Measurements from ENCODE around the gene NTM. TPM values are rescaled to one million over a fixed set of nuclear protein-coding genes. Genes with fewer than 3 reads are reported as not detected.

Gene NTM
- total RNA-seq, 1 donor from 2014 or later: 9.9 TPM

GRCh38 chr11:132332521-132332920 lies 962.1 kb downstream of the NTM start:
- Histone ChIP-seq H3K27me3 (ENCODE audit: control insufficient read depth in 3 of 3, insufficient read depth in 3 of 3, low read length in 3 of 3) (peaks cover 0 to 8% (median 0%) of the 10 kb centered on the region in 3 donors), H3K36me3 (ENCODE audit: control insufficient read depth in 3 of 3, insufficient read depth in 3 of 3, low read length in 3 of 3) (no peaks in the 10 kb centered on the region), H3K9me3 (ENCODE audit: control insufficient read depth in 3 of 3, low read length in 3 of 3) (no peaks in the 10 kb centered on the region), H3K27ac (ENCODE audit: low read depth, low read length) (no peak overlapping the region), H3K4me3 (ENCODE audit: low read length in 3 of 3) (no peak overlapping the region), H3K4me1 (ENCODE audit: control insufficient read depth in 3 of 3, insufficient read depth in 3 of 3, low read length in 3 of 3) (no peaks in the 10 kb centered on the region), H3K9ac (ENCODE audit: low read depth in 1 of 3, low read length in 3 of 3) (no peak overlapping the region)

GRCh38 chr11:132334769-132335280 lies 964.4 kb downstream of the NTM start:
- no peak overlapping the region for H3K9ac ChIP-seq (ENCODE audit: low read depth in 1 of 3, low read length in 3 of 3)
- no peak overlapping the region for H3K4me3 ChIP-seq (ENCODE audit: low read length in 3 of 3)
- no peaks in the 10 kb centered on the region for H3K36me3 ChIP-seq (ENCODE audit: control insufficient read depth in 3 of 3, insufficient read depth in 3 of 3, low read length in 3 of 3)
- H3K27ac ChIP-seq (ENCODE audit: low read depth, low read length): no peak overlapping the region
- no peaks in the 10 kb centered on the region for H3K4me1 ChIP-seq (ENCODE audit: control insufficient read depth in 3 of 3, insufficient read depth in 3 of 3, low read length in 3 of 3)
- H3K9me3 ChIP-seq (ENCODE audit: control insufficient read depth in 3 of 3, low read length in 3 of 3): no peaks in the 10 kb centered on the region
- peaks cover 0 to 8% (median 0%) of the 10 kb centered on the region in 3 donors for H3K27me3 ChIP-seq (ENCODE audit: control insufficient read depth in 3 of 3, insufficient read depth in 3 of 3, low read length in 3 of 3)

DNA sequence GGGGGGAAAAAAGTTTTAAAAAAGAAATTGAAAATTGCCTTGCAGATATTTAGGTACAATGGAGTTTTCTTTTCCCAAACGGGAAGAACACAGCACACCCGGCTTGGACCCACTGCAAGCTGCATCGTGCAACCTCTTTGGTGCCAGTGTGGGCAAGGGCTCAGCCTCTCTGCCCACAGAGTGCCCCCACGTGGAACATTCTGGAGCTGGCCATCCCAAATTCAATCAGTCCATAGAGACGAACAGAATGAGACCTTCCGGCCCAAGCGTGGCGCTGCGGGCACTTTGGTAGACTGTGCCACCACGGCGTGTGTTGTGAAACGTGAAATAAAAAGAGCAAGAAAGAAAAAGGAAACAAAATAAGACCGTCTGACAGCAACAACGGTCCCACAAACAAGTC lies 964.9 kb downstream of the NTM start:
- H3K27ac ChIP-seq (ENCODE audit: low read depth, low read length): no peak overlapping the region
- H3K9ac ChIP-seq (ENCODE audit: low read depth in 1 of 3, low read length in 3 of 3): no peak overlapping the region
- H3K4me1 ChIP-seq (ENCODE audit: control insufficient read depth in 3 of 3, insufficient read depth in 3 of 3, low read length in 3 of 3): no peaks in the 10 kb centered on the region
- H3K9me3 ChIP-seq (ENCODE audit: control insufficient read depth in 3 of 3, low read length in 3 of 3): no peaks in the 10 kb centered on the region
- H3K36me3 ChIP-seq (ENCODE audit: control insufficient read depth in 3 of 3, insufficient read depth in 3 of 3, low read length in 3 of 3): no peaks in the 10 kb centered on the region
- H3K27me3 ChIP-seq (ENCODE audit: control insufficient read depth in 3 of 3, insufficient read depth in 3 of 3, low read length in 3 of 3): peaks cover 0 to 8% (median 0%) of the 10 kb centered on the region in 3 donors
- H3K4me3 ChIP-seq (ENCODE audit: low read length in 3 of 3): no peak overlapping the region

- H3K27ac ChIP-seq (ENCODE audit: low read depth, low read length): no peak overlapping the region
- no peak overlapping the region for H3K9ac ChIP-seq (ENCODE audit: low read depth in 1 of 3, low read length in 3 of 3)
- H3K9me3 ChIP-seq (ENCODE audit: control insufficient read depth in 3 of 3, low read length in 3 of 3): no peaks in the 10 kb centered on the region
- no peaks in the 10 kb centered on the region for H3K4me1 ChIP-seq (ENCODE audit: control insufficient read depth in 3 of 3, insufficient read depth in 3 of 3, low read length in 3 of 3)
- H3K36me3 ChIP-seq (ENCODE audit: control insufficient read depth in 3 of 3, insufficient read depth in 3 of 3, low read length in 3 of 3): no peaks in the 10 kb centered on the region
- H3K27me3 ChIP-seq (ENCODE audit: control insufficient read depth in 3 of 3, insufficient read depth in 3 of 3, low read length in 3 of 3): peaks cover 0 to 8% (median 0%) of the 10 kb centered on the region in 3 donors
- H3K4me3 ChIP-seq (ENCODE audit: low read length in 3 of 3): no peak overlapping the region
Measured at GRCh38 chr11:132336781-132337535, 966.5 kb downstream of the NTM start.

DNA sequence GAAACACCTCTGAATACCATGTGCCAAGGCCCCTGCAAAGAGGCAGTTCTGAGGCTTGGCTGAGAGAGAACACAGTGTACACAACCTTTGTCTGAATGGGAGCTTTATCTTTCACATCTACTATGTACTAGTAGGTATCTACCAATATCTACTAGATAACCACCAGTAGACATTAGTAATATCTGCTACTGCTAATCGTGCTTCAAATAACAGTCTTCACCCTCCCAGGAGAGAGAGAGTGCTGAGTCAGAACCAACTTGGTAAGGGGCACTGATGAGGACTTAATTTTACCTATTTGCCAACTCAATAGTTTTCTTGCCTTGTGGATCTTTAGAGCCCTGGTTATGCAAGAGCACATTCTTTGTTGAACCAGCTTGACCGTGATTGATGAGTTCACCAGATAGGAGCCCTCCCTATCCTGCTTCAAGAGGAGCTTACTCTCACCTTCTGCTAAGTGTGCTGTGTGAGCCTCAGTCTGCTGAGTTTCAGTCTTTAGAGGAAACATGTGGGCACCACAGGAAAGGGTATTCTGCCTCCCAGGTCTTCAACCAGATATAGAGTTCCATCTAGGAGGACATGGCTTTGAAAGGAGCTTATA lies 967.5 kb downstream of the NTM start:
- no peaks in the 10 kb centered on the region for H3K9me3 ChIP-seq (ENCODE audit: control insufficient read depth in 3 of 3, low read length in 3 of 3)
- no peak overlapping the region for H3K9ac ChIP-seq (ENCODE audit: low read depth in 1 of 3, low read length in 3 of 3)
- H3K27ac ChIP-seq (ENCODE audit: low read depth, low read length): no peak overlapping the region
- H3K36me3 ChIP-seq (ENCODE audit: control insufficient read depth in 3 of 3, insufficient read depth in 3 of 3, low read length in 3 of 3): no peaks in the 10 kb centered on the region
- no peaks in the 10 kb centered on the region for H3K4me1 ChIP-seq (ENCODE audit: control insufficient read depth in 3 of 3, insufficient read depth in 3 of 3, low read length in 3 of 3)
- H3K27me3 ChIP-seq (ENCODE audit: control insufficient read depth in 3 of 3, insufficient read depth in 3 of 3, low read length in 3 of 3): peaks cover 0 to 2% (median 0%) of the 10 kb centered on the region in 3 donors
- H3K4me3 ChIP-seq (ENCODE audit: low read length in 3 of 3): no peak overlapping the region

DNA sequence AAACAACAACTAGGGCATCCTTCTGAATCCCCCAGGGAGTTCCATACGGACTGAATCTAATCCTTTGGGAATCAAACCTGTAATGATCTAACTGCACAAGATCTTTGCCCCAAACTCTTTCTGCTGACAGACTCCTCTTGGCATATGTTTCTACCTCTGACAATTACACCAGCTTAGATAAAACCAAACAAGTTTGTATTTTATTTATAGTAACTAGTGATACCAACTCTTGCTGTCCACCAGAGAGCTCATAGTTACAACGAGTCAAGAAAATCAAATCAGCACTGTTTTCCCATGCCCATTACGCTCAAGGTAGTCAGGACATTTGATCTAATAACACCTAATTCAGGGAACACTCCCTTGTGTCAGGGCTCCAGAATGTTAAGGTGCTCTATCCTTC lies 972.0 kb downstream of the NTM start:
- Histone ChIP-seq H3K9me3 (ENCODE audit: control insufficient read depth in 3 of 3, low read length in 3 of 3) (no peaks in the 10 kb centered on the region), H3K36me3 (ENCODE audit: control insufficient read depth in 3 of 3, insufficient read depth in 3 of 3, low read length in 3 of 3) (no peaks in the 10 kb centered on the region), H3K27ac (ENCODE audit: low read depth, low read length) (no peak overlapping the region), H3K4me1 (ENCODE audit: control insufficient read depth in 3 of 3, insufficient read depth in 3 of 3, low read length in 3 of 3) (no peaks in the 10 kb centered on the region), H3K27me3 (ENCODE audit: control insufficient read depth in 3 of 3, insufficient read depth in 3 of 3, low read length in 3 of 3) (peaks cover 0 to 2% (median 0%) of the 10 kb centered on the region in 3 donors), H3K9ac (ENCODE audit: low read depth in 1 of 3, low read length in 3 of 3) (no peak overlapping the region), H3K4me3 (ENCODE audit: low read length in 3 of 3) (no peak overlapping the region)

GRCh38 chr11:132343445-132344175 lies 973.2 kb downstream of the NTM start:
- Histone ChIP-seq H3K27me3 (ENCODE audit: control insufficient read depth in 3 of 3, insufficient read depth in 3 of 3, low read length in 3 of 3) (peaks cover 0 to 6% (median 4%) of the 10 kb centered on the region in 3 donors), H3K9ac (ENCODE audit: low read depth in 1 of 3, low read length in 3 of 3) (no peak overlapping the region), H3K4me1 (ENCODE audit: control insufficient read depth in 3 of 3, insufficient read depth in 3 of 3, low read length in 3 of 3) (no peaks in the 10 kb centered on the region), H3K4me3 (ENCODE audit: low read length in 3 of 3) (no peak overlapping the region), H3K27ac (ENCODE audit: low read depth, low read length) (no peak overlapping the region), H3K36me3 (ENCODE audit: control insufficient read depth in 3 of 3, insufficient read depth in 3 of 3, low read length in 3 of 3) (no peaks in the 10 kb centered on the region), H3K9me3 (ENCODE audit: control insufficient read depth in 3 of 3, low read length in 3 of 3) (no peaks in the 10 kb centered on the region)

- no peaks in the 10 kb centered on the region for H3K36me3 ChIP-seq (ENCODE audit: control insufficient read depth in 3 of 3, insufficient read depth in 3 of 3, low read length in 3 of 3)
- H3K4me3 ChIP-seq (ENCODE audit: low read length in 3 of 3): no peak overlapping the region
- H3K9me3 ChIP-seq (ENCODE audit: control insufficient read depth in 3 of 3, low read length in 3 of 3): no peaks in the 10 kb centered on the region
- H3K27me3 ChIP-seq (ENCODE audit: control insufficient read depth in 3 of 3, insufficient read depth in 3 of 3, low read length in 3 of 3): peaks cover 0 to 6% (median 4%) of the 10 kb centered on the region in 3 donors
- H3K27ac ChIP-seq (ENCODE audit: low read depth, low read length): no peak overlapping the region
- no peak overlapping the region for H3K9ac ChIP-seq (ENCODE audit: low read depth in 1 of 3, low read length in 3 of 3)
- no peaks in the 10 kb centered on the region for H3K4me1 ChIP-seq (ENCODE audit: control insufficient read depth in 3 of 3, insufficient read depth in 3 of 3, low read length in 3 of 3)
Measured at GRCh38 chr11:132346558-132347148, 976.2 kb downstream of the NTM start.

GRCh38 chr11:132347156-132348090 lies 977.0 kb downstream of the NTM start:
- H3K4me3 ChIP-seq (ENCODE audit: low read length in 3 of 3): no peak overlapping the region
- no peak overlapping the region for H3K9ac ChIP-seq (ENCODE audit: low read depth in 1 of 3, low read length in 3 of 3)
- H3K36me3 ChIP-seq (ENCODE audit: control insufficient read depth in 3 of 3, insufficient read depth in 3 of 3, low read length in 3 of 3): no peaks in the 10 kb centered on the region
- H3K4me1 ChIP-seq (ENCODE audit: control insufficient read depth in 3 of 3, insufficient read depth in 3 of 3, low read length in 3 of 3): no peaks in the 10 kb centered on the region
- H3K27me3 ChIP-seq (ENCODE audit: control insufficient read depth in 3 of 3, insufficient read depth in 3 of 3, low read length in 3 of 3): peaks cover 0 to 9% (median 4%) of the 10 kb centered on the region in 3 donors
- no peak overlapping the region for H3K27ac ChIP-seq (ENCODE audit: low read depth, low read length)
- no peaks in the 10 kb centered on the region for H3K9me3 ChIP-seq (ENCODE audit: control insufficient read depth in 3 of 3, low read length in 3 of 3)
